Suprapubic skin (tissue), 3 donors: ENCODE results near the gene CARD8.

Source experiments
- POLR2AphosphoS5 ChIP-seq, 3 donors: sonication (generic); formaldehyde crosslinking; IDR thresholded peaks; one replicate each; pipeline ENCODE4 v1.6.1; 2017; ENCODE audit warnings: antibody characterized with exemption in 3 of 3
- TF ChIP-seq, protein P1 (sequence below), 2 donors: fragments of 200-600 bp in 1 of 2; fragments of 450-650 bp in 1 of 2; sonication (generic) in 1 of 2; IDR thresholded peaks; one replicate each; pipeline ENCODE4 v1.5.1; 2016 to 2019; ENCODE audit warnings: antibody characterized with exemption in 2 of 2, mild to moderate bottlenecking in 1 of 2, moderate library complexity in 1 of 2

DNA sequence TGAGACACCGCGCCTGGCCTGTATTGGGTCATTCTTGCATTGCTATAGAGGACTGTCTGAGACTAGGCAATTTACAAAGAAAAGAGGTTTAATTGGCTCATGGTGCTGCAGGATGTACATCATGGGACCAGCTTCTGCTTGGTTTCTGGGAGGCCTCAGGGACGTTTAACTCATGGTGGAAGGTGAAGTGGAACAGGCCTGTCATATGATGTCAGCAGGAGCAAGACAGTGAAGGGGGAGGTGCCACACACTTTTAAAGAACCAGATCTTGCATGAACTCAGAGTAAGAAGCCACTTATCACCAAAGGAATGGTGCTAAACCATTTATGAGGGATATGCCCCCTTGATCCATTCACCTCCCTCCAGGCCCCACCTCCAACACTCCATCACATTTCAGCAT is 18.7 kb downstream of the CARD8 start:
- TF ChIP-seq POLR2AphosphoS5 (IDR thresholded peaks at IDR 0.05), result no peak
- TF ChIP-seq, protein P1, sequence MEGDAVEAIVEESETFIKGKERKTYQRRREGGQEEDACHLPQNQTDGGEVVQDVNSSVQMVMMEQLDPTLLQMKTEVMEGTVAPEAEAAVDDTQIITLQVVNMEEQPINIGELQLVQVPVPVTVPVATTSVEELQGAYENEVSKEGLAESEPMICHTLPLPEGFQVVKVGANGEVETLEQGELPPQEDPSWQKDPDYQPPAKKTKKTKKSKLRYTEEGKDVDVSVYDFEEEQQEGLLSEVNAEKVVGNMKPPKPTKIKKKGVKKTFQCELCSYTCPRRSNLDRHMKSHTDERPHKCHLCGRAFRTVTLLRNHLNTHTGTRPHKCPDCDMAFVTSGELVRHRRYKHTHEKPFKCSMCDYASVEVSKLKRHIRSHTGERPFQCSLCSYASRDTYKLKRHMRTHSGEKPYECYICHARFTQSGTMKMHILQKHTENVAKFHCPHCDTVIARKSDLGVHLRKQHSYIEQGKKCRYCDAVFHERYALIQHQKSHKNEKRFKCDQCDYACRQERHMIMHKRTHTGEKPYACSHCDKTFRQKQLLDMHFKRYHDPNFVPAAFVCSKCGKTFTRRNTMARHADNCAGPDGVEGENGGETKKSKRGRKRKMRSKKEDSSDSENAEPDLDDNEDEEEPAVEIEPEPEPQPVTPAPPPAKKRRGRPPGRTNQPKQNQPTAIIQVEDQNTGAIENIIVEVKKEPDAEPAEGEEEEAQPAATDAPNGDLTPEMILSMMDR (IDR thresholded peaks at IDR 0.05), result no peak
